ENCODE results near the gene CORO6. TPM values are rescaled to one million over a fixed set of nuclear protein-coding genes. Genes with fewer than 3 reads are reported as not detected.

The CORO6 gene
- total RNA-seq, 4 donors from 2014 or later: 12.2 to 37.4 (median 13.9) TPM

DNA sequence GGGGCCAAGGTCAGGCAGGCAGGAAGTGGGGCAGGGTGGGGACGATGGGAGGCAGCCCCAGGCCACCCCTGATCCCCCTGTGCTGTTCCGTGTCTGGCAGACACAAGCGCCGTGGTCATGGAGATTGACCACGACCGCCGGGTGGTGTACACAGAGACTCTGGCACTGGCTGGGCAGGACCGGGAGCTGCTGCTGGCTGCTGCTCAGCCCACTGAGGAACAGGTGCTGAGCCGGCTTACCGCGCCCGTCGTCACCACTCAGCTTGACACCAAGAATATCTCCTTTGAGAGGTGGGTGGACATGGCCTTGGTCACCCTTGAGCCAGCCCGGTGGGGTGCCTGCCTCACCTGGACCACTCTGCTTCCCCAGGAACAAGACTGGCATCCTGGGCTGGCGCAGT is 13.7 kb downstream of the CORO6 start:
- intact Hi-C loops (cut with DNase I; ENCODE audit: low total_unique reads): no loop called here
- H3K27me3 ChIP-seq: no peaks in the 10 kb centered on the region
- no peaks in the 10 kb centered on the region for H3K9me3 ChIP-seq
- in situ Hi-C loops (cut with MboI; ENCODE audit: low pct_ligation_motif_present in 1 of 4, low pct_unique_long_range_greater_than_20kb in 1 of 4, low sequenced_read_pairs in 3 of 4): loop anchor here in 1 of 4 donors (25.0 kb wide), 1 partner anchor 328 kb away; the partner anchor contains the start of genes EFCAB5 and SSH2
- TF ChIP-seq EP300 (IDR thresholded peaks at IDR 0.05; ENCODE audit: low read depth) (no peak), POLR2AphosphoS5 (IDR thresholded peaks at IDR 0.05) (no peak), POLR2A (IDR thresholded peaks at IDR 0.05) (no peak)
- TF ChIP-seq, protein P1, sequence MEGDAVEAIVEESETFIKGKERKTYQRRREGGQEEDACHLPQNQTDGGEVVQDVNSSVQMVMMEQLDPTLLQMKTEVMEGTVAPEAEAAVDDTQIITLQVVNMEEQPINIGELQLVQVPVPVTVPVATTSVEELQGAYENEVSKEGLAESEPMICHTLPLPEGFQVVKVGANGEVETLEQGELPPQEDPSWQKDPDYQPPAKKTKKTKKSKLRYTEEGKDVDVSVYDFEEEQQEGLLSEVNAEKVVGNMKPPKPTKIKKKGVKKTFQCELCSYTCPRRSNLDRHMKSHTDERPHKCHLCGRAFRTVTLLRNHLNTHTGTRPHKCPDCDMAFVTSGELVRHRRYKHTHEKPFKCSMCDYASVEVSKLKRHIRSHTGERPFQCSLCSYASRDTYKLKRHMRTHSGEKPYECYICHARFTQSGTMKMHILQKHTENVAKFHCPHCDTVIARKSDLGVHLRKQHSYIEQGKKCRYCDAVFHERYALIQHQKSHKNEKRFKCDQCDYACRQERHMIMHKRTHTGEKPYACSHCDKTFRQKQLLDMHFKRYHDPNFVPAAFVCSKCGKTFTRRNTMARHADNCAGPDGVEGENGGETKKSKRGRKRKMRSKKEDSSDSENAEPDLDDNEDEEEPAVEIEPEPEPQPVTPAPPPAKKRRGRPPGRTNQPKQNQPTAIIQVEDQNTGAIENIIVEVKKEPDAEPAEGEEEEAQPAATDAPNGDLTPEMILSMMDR (IDR thresholded peaks at IDR 0.05): no peak
- peaks cover 5 to 12% (median 11%) of the 10 kb centered on the region in 4 donors for H3K4me1 ChIP-seq
- H3K27ac ChIP-seq: no peak overlapping the region
- H3K4me3 ChIP-seq: no peak overlapping the region
- 92% methylated on average over 2 to 15 of the region's 15 CpGs for WGBS, 2 donors (ENCODE audit: low coverage in 1 of 2)
- no peak for DNase-seq
- H3K36me3 ChIP-seq: no peaks in the 10 kb centered on the region

DNA sequence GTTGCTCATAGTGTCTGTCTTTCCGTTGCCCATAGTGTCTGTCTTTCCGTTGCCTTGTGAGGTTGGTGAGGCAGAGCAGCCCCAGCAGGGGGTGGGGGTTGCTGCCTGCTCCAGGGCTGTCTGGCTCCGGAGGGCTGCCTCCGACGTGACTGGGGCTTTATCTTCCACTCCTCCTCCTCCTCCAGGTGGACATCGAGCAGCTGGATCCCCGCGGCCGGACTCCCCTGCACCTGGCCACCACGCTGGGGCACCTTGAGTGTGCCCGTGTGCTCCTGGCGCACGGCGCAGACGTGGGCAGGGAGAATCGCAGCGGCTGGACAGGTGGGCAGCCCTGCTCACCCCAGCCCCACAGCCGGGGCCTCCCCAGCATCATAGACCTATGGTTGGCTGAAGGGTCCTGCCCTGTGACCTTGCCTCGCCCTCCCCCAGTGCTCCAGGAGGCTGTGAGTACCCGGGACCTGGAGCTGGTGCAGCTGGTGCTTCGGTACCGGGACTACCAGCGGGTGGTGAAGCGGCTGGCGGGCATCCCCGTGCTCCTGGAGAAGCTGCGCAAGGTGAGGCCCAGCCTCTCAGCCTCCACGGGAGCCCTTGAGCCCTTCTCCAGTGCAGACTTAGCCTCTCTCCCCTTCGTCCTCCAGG is 15.0 kb downstream of the CORO6 start:
- no peaks in the 10 kb centered on the region for H3K4me1 ChIP-seq
- in situ Hi-C loops (cut with MboI; ENCODE audit: low pct_ligation_motif_present in 1 of 4, low pct_unique_long_range_greater_than_20kb in 1 of 4, low sequenced_read_pairs in 3 of 4) (loop anchor here in 1 of 4 donors (25.0 kb wide), 1 partner anchor 330 kb away; the partner anchor contains the start of genes EFCAB5 and SSH2), intact Hi-C loops (cut with DNase I; ENCODE audit: low total_unique reads) (no loop called here)
- WGBS, 2 donors (ENCODE audit: low coverage in 1 of 2): 80 to 96% methylated on average over 1 to 29 of the region's 29 CpGs
- no peaks in the 10 kb centered on the region for H3K27me3 ChIP-seq
- TF ChIP-seq EP300 (IDR thresholded peaks at IDR 0.05; ENCODE audit: low read depth) (no peak), POLR2A (IDR thresholded peaks at IDR 0.05) (no peak), POLR2AphosphoS5 (IDR thresholded peaks at IDR 0.05) (no peak)
- TF ChIP-seq, protein P1 (IDR thresholded peaks at IDR 0.05): no peak
- H3K36me3 ChIP-seq: no peaks in the 10 kb centered on the region
- no peak overlapping the region for H3K4me3 ChIP-seq
- no peak for DNase-seq
- H3K9me3 ChIP-seq: no peaks in the 10 kb centered on the region
- H3K27ac ChIP-seq: no peak overlapping the region

DNA sequence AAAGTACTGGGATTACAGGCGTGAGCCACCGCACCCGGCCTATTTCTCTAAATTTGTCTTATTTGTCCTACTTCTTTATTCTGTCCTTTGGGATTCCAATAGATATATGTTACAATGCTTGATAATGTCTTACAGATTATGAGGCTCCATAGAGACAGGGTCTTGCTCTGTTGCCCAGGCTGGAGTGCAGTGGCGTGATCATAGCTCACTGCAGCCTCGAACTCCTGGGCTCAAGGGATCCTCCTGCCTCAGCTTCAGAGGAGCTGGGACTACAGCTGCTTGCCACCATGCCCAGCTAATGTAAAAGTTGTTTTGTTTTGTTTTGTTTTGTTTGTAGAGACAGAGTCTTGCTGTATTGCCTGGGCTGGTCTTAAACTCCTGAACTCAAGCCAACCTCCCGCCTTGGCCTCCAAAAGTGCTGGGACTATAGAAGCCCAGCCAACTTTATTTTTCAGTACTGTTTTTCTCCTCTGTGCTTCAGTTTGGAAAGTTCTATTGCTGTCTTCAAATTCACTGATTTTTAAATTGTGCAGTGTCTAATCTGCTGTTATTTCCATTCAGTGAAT is 19.5 kb downstream of the CORO6 start:
- Histone ChIP-seq H3K36me3 (no peaks in the 10 kb centered on the region), H3K4me3 (no peak overlapping the region), H3K27me3 (no peaks in the 10 kb centered on the region), H3K4me1 (no peaks in the 10 kb centered on the region), H3K9me3 (no peaks in the 10 kb centered on the region), H3K27ac (no peak overlapping the region)
- in situ Hi-C loops (cut with MboI; ENCODE audit: low pct_ligation_motif_present in 1 of 4, low pct_unique_long_range_greater_than_20kb in 1 of 4, low sequenced_read_pairs in 3 of 4): loop anchor here in 1 of 4 donors (25.0 kb wide), 1 partner anchor 334 kb away; the partner anchor contains the start of genes EFCAB5 and SSH2
- TF ChIP-seq, protein P1 (IDR thresholded peaks at IDR 0.05): no peak
- TF ChIP-seq POLR2AphosphoS5 (IDR thresholded peaks at IDR 0.05): no peak
- no peak for TF ChIP-seq EP300 (IDR thresholded peaks at IDR 0.05; ENCODE audit: low read depth)
- no peak for TF ChIP-seq POLR2A (IDR thresholded peaks at IDR 0.05)
- 88 to 89% methylated on average over 3 to 6 of the region's 6 CpGs for WGBS, 2 donors (ENCODE audit: low coverage in 1 of 2)
- intact Hi-C loops (cut with DNase I; ENCODE audit: low total_unique reads): no loop called here
- no peak for DNase-seq

DNA sequence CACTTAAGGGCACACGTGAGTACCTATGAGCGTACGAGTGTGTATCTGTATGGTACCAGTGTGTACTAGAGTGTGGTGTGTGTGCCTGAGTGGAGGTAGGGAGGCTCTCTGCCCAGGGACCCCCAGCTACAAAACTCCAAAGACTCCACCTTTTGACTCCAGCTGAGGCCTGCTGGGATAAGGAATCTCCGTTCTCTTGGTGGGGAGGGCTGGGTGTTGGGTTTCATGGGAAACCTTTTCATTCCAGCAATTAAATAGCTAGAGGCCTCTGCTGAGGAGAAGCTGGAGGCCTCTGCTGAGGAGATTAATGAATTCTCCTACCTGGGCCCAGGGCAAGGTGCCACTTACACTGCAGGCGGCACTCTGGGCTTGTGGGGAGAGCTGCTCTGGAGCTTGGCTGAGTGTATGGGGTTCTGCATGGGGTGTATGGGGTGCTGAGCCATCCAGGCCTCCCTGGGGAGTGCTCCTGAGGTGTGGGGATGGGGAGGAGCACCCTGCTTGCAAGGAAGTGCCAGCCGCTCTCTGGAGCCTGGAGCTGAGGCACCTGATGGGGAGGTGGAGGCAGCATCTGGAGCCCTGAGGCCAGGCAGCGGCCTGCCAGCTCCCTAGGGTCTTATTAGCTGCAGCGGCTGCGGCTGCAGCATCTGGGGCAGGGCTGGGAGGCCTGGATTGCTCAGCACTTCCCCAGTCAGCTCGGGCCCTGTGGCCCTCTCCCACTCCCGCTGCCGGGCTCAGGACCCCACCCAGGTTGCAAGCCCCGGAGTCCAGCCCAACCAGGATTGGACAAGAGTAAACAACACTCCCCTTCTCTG is 25.1 kb downstream of the CORO6 start:
- Histone ChIP-seq H3K27ac (no peak overlapping the region), H3K27me3 (no peaks in the 10 kb centered on the region), H3K9me3 (no peaks in the 10 kb centered on the region), H3K36me3 (no peaks in the 10 kb centered on the region), H3K4me1 (peaks cover 5 to 16% (median 13%) of the 10 kb centered on the region in 4 donors), H3K4me3 (no peak overlapping the region)
- in situ Hi-C loops (cut with MboI; ENCODE audit: low pct_ligation_motif_present in 1 of 4, low pct_unique_long_range_greater_than_20kb in 1 of 4, low sequenced_read_pairs in 3 of 4): no loop called here
- intact Hi-C loops (cut with DNase I; ENCODE audit: low total_unique reads): no loop called here
- TF ChIP-seq POLR2AphosphoS5 (IDR thresholded peaks at IDR 0.05) (no peak), EP300 (IDR thresholded peaks at IDR 0.05; ENCODE audit: low read depth) (no peak), POLR2A (IDR thresholded peaks at IDR 0.05) (no peak)
- TF ChIP-seq, protein P1 (IDR thresholded peaks at IDR 0.05): no peak
- no peak for DNase-seq
- 77% methylated on average over 13 of the region's 13 CpGs; no CpG with 5 or more reads in 1 of the 2 donors for WGBS, 2 donors (ENCODE audit: low coverage in 1 of 2)

Data from transverse colon (tissue), 4 donors.